ENCODE measurements around the gene TRAPPC10. TPM values are rescaled to one million over a fixed set of nuclear protein-coding genes. Genes with fewer than 3 reads are reported as not detected.

TRAPPC10 gene
- polyA plus RNA-seq, 1 experiment, result 26.0 TPM

DNA sequence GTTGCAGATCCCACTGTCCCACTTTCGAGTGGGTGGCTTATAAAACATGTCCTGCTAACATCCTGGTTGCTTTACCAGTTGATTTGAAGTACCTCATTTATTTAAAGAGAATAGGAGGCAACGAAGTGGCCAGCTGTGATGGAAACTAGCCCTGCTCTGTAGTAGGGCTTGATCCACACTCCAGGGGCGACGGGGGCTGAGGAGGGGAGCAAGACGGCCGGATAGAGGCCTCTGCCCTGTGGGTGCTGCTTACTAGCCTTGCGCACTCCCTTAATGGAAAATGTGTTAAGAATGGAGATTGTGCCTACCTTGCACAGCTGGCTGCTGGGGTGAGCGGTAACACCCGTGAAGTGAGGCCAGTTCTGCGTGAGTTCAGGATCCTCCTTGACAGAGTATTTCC, 54.0 kb downstream of the TRAPPC10 start:
- H3K9me3 ChIP-seq (ENCODE audit: control insufficient read depth, insufficient read depth, low read length), result no peaks in the 10 kb centered on the region
- DNase-seq (ENCODE audit: low read depth, low spot score), result no peak
- TF ChIP-seq, protein P1, sequence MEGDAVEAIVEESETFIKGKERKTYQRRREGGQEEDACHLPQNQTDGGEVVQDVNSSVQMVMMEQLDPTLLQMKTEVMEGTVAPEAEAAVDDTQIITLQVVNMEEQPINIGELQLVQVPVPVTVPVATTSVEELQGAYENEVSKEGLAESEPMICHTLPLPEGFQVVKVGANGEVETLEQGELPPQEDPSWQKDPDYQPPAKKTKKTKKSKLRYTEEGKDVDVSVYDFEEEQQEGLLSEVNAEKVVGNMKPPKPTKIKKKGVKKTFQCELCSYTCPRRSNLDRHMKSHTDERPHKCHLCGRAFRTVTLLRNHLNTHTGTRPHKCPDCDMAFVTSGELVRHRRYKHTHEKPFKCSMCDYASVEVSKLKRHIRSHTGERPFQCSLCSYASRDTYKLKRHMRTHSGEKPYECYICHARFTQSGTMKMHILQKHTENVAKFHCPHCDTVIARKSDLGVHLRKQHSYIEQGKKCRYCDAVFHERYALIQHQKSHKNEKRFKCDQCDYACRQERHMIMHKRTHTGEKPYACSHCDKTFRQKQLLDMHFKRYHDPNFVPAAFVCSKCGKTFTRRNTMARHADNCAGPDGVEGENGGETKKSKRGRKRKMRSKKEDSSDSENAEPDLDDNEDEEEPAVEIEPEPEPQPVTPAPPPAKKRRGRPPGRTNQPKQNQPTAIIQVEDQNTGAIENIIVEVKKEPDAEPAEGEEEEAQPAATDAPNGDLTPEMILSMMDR (IDR thresholded peaks at IDR 0.05; ENCODE audit: low read depth, low read length), result no peak
- no peak overlapping the region for H3K4me3 ChIP-seq (ENCODE audit: low read depth, low read length)
- H3K27ac ChIP-seq (ENCODE audit: low read depth, low read length), result no peak overlapping the region
- ChIA-PET CTCF (no interaction called here), POLR2A (no interaction called here)
- H3K27me3 ChIP-seq (ENCODE audit: control insufficient read depth, insufficient read depth, low read length), result no peaks in the 10 kb centered on the region

DNA sequence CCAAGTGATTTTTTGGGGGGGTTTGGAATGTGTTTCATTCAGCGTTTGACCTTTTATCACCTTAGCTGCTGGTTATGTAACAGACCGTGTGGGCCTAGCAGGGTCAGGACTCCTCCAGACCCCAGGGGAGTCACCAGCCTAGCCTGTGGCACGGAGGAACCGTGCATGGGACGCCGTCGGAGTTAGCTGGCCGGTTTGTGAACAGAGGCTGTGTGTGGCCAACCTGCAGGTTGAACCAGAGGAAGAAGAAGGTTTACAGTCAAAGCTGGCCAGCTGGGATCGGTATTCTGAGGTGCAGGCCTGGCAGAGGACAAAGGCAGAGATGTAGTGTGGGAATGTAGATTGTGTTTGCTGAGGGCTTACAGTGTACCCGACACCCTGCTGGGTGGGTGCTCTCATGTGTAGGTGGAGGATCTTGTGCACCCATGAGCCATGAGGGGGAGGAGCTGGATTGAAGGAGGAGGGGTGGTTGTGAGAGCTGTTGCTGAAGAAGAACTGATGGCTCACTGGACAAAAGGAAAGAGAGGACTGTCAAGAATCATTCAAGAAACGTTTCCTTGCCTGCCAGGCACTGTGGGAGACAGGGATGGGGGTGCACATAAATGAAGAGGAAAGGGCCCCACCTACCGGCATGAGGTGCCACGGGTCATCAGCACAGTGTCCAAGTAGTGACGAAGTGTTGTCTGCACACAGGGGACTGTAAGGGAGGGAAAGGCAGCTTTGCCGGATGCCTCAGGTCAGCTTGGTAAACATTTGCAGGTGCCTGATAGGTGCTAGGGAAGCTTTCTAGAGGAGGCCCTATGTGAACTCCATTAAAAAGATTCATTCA, 55.1 kb downstream of the TRAPPC10 start:
- Histone ChIP-seq H3K27me3 (ENCODE audit: control insufficient read depth, insufficient read depth, low read length) (no peaks in the 10 kb centered on the region), H3K27ac (ENCODE audit: low read depth, low read length) (no peak overlapping the region), H3K4me3 (ENCODE audit: low read depth, low read length) (no peak overlapping the region), H3K9me3 (ENCODE audit: control insufficient read depth, insufficient read depth, low read length) (no peaks in the 10 kb centered on the region)
- DNase-seq (ENCODE audit: low read depth, low spot score), result no peak
- TF ChIP-seq, protein P1 (IDR thresholded peaks at IDR 0.05; ENCODE audit: low read depth, low read length), result no peak
- ChIA-PET CTCF (no interaction called here), POLR2A (interaction anchor here (0.8 kb wide), 1 partner anchor 55 kb away, joined by 3 read pairs; the partner anchor contains the start of gene TRAPPC10)

DNA sequence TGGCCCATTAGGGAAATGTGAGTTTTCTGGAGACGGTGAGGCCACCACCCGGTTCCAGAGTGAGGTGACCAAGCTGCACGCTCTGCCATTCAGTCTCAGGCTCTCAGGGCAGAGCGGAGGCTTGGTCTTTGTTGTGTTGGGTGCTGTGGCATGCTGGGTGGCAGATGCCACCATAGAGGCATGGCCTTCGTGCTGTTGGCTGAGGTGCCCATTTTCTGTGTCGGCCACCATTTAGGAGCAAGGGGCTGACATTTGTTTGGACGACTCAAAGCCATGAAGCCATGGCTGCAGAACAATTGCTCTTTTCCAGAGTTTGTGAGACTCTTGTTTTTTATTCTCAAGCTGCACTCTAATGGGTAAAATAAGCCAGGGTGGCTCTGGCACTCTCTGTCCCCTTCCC, 58.3 kb downstream of the TRAPPC10 start:
- H3K4me3 ChIP-seq (ENCODE audit: low read depth, low read length), result no peak overlapping the region
- TF ChIP-seq, protein P1 (IDR thresholded peaks at IDR 0.05; ENCODE audit: low read depth, low read length), result no peak
- ChIA-PET POLR2A (no interaction called here), CTCF (no interaction called here)
- DNase-seq (ENCODE audit: low read depth, low spot score), result no peak
- H3K27ac ChIP-seq (ENCODE audit: low read depth, low read length), result no peak overlapping the region
- H3K9me3 ChIP-seq (ENCODE audit: control insufficient read depth, insufficient read depth, low read length), result no peaks in the 10 kb centered on the region
- H3K27me3 ChIP-seq (ENCODE audit: control insufficient read depth, insufficient read depth, low read length), result no peaks in the 10 kb centered on the region

DNA sequence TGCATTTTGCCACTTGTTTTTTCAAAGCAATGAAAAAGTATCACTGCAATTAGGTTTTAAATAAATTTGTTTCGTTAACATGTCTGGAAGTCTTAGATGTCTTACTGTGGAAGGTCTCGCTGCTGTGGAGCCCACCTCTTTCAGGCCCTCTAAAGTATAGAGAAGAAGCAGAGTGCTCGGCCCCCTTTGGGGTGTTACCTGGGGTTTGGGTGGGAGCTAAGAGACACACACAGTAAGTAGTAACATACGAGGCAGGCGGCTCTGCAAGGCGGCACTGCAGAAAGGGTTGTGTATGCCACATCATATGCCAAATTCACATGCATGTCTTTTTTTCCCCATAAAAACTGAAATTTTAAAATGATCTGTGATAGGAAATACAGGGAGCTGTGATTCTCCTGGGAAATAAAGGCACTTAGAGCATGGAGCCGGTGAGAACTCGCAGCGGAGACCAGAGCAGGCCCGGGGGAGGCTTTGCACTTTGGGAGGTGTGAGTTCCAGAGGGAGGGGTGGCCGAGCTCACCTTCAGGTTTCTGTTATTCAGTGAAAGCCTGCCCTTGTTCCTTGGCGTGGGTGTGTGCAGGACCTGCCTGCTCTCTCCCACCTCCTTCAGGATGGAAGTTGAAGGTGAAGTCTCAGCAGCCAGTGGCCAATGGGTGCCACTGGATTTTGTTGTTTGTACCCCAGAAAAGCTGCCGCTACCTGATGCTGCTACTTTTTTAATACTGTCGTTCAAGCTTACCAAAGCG, 59.4 kb downstream of the TRAPPC10 start:
- ChIA-PET POLR2A (no interaction called here), CTCF (no interaction called here)

More for the DNA sequence above, 59.4 kb downstream of the TRAPPC10 start:
- no peak for DNase-seq (ENCODE audit: low read depth, low spot score)
- Histone ChIP-seq H3K4me3 (ENCODE audit: low read depth, low read length) (no peak overlapping the region), H3K9me3 (ENCODE audit: control insufficient read depth, insufficient read depth, low read length) (no peaks in the 10 kb centered on the region), H3K27me3 (ENCODE audit: control insufficient read depth, insufficient read depth, low read length) (no peaks in the 10 kb centered on the region), H3K27ac (ENCODE audit: low read depth, low read length) (no peak overlapping the region)
- TF ChIP-seq, protein P1 (IDR thresholded peaks at IDR 0.05; ENCODE audit: low read depth, low read length), result no peak

Measured in AG04450 (cell line).